ENCODE data around the gene GATA3. TPM values are rescaled to one million over a fixed set of nuclear protein-coding genes. Genes with fewer than 3 reads are reported as not detected.

GATA3 gene
- polyA plus RNA-seq, 1 donor from 2014 or later: not detected

DNA sequence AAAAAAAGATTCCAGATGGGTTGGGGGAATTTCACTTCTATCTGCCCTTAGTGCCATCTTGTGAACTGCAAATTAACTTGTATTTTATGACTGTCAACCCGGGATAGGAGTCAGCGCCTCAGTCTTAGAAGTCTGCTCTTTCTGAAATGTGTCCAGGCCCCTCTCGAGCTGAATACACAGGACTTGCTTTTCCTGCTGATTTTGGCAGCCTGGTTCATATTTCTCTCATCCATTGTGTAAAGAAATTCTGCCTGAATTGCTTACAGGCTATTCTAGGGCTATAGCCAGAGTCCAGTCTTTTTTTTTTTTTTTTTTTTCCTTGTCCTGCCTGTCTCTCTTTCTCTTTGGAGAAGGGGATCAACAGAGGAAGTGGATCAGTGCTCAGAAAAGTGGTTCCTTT, 24.6 kb downstream of the GATA3 start:
- Histone ChIP-seq H3K9ac (ENCODE audit: low read length) (no peak overlapping the region), H3K27ac (ENCODE audit: low read length) (no peak overlapping the region), H3K36me3 (ENCODE audit: insufficient read depth, low read length) (no peaks in the 10 kb centered on the region), H3F3A (ENCODE audit: insufficient read depth, low read length, poor library complexity, severe bottlenecking) (no peaks in the 10 kb centered on the region), H4K20me1 (ENCODE audit: insufficient read depth) (no peaks in the 10 kb centered on the region), H3K4me2 (ENCODE audit: low read length) (no peak overlapping the region), H3K27me3 (ENCODE audit: insufficient read depth, low read depth, low read length) (peaks cover 3% of the 10 kb centered on the region), H3K79me2 (replicated peaks; ENCODE audit: insufficient read depth, low read length) (no peaks in the 10 kb centered on the region), H2AFZ (ENCODE audit: low read depth, low read length) (no peak overlapping the region), H3K4me3 (ENCODE audit: low read length) (no peak overlapping the region), H3K9me2 (ENCODE audit: insufficient read depth, low read length) (no peaks in the 10 kb centered on the region), H3K9me3 (ENCODE audit: low read length) (no peaks in the 10 kb centered on the region)
- TF ChIP-seq POLR2AphosphoS5 (IDR thresholded peaks at IDR 0.05) (no peak), MXI1 (conservative IDR thresholded peaks at IDR 0.05; ENCODE audit: poor library complexity, severe bottlenecking) (no peak), TAF1 (IDR thresholded peaks at IDR 0.05; ENCODE audit: low read depth) (no peak)
- TF ChIP-seq, protein P1, sequence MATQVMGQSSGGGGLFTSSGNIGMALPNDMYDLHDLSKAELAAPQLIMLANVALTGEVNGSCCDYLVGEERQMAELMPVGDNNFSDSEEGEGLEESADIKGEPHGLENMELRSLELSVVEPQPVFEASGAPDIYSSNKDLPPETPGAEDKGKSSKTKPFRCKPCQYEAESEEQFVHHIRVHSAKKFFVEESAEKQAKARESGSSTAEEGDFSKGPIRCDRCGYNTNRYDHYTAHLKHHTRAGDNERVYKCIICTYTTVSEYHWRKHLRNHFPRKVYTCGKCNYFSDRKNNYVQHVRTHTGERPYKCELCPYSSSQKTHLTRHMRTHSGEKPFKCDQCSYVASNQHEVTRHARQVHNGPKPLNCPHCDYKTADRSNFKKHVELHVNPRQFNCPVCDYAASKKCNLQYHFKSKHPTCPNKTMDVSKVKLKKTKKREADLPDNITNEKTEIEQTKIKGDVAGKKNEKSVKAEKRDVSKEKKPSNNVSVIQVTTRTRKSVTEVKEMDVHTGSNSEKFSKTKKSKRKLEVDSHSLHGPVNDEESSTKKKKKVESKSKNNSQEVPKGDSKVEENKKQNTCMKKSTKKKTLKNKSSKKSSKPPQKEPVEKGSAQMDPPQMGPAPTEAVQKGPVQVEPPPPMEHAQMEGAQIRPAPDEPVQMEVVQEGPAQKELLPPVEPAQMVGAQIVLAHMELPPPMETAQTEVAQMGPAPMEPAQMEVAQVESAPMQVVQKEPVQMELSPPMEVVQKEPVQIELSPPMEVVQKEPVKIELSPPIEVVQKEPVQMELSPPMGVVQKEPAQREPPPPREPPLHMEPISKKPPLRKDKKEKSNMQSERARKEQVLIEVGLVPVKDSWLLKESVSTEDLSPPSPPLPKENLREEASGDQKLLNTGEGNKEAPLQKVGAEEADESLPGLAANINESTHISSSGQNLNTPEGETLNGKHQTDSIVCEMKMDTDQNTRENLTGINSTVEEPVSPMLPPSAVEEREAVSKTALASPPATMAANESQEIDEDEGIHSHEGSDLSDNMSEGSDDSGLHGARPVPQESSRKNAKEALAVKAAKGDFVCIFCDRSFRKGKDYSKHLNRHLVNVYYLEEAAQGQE (IDR thresholded peaks at IDR 0.05; ENCODE audit: borderline replicate concordance): no peak

DNA sequence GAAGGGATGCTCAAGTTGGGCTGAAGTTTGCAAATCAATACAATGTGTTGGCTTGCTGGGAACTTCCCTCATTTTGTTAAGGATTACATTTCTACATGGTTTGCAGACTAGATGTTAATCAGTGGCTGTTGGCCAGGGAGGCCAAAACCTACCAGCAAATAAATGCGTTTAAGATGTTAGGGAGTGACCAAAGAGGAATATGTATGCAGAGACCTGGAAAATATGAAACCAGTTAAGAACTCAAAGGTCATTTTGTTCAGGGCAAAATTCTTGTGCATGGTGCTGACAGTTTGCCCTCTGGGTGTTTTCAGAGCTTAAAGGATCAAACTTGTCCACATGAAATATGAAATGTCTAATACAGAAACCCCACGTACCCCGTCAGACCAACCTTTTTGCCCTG, 30.3 kb downstream of the GATA3 start:
- Histone ChIP-seq H3K27ac (ENCODE audit: low read length) (no peak overlapping the region), H3K4me3 (ENCODE audit: low read length) (no peak overlapping the region), H3K79me2 (replicated peaks; ENCODE audit: insufficient read depth, low read length) (no peaks in the 10 kb centered on the region), H3K27me3 (ENCODE audit: insufficient read depth, low read depth, low read length) (no peaks in the 10 kb centered on the region), H3K4me2 (ENCODE audit: low read length) (no peak overlapping the region), H3K36me3 (ENCODE audit: insufficient read depth, low read length) (no peaks in the 10 kb centered on the region), H3K9me3 (ENCODE audit: low read length) (no peaks in the 10 kb centered on the region), H2AFZ (ENCODE audit: low read depth, low read length) (no peak overlapping the region), H4K20me1 (ENCODE audit: insufficient read depth) (no peaks in the 10 kb centered on the region), H3K9ac (ENCODE audit: low read length) (no peak overlapping the region), H3K9me2 (ENCODE audit: insufficient read depth, low read length) (no peaks in the 10 kb centered on the region), H3F3A (ENCODE audit: insufficient read depth, low read length, poor library complexity, severe bottlenecking) (no peaks in the 10 kb centered on the region)
- no peak for TF ChIP-seq SMC3 (conservative IDR thresholded peaks at IDR 0.05; ENCODE audit: poor library complexity)
- no peak for TF ChIP-seq TAF1 (IDR thresholded peaks at IDR 0.05; ENCODE audit: low read depth)
- TF ChIP-seq EP300 (conservative IDR thresholded peaks at IDR 0.05; ENCODE audit: poor library complexity, severe bottlenecking): no peak
- TF ChIP-seq, protein P2, sequence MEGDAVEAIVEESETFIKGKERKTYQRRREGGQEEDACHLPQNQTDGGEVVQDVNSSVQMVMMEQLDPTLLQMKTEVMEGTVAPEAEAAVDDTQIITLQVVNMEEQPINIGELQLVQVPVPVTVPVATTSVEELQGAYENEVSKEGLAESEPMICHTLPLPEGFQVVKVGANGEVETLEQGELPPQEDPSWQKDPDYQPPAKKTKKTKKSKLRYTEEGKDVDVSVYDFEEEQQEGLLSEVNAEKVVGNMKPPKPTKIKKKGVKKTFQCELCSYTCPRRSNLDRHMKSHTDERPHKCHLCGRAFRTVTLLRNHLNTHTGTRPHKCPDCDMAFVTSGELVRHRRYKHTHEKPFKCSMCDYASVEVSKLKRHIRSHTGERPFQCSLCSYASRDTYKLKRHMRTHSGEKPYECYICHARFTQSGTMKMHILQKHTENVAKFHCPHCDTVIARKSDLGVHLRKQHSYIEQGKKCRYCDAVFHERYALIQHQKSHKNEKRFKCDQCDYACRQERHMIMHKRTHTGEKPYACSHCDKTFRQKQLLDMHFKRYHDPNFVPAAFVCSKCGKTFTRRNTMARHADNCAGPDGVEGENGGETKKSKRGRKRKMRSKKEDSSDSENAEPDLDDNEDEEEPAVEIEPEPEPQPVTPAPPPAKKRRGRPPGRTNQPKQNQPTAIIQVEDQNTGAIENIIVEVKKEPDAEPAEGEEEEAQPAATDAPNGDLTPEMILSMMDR (IDR thresholded peaks at IDR 0.05; ENCODE audit: poor library complexity, severe bottlenecking): no peak
- TF ChIP-seq MXI1 (conservative IDR thresholded peaks at IDR 0.05; ENCODE audit: poor library complexity, severe bottlenecking): no peak
- no peak for TF ChIP-seq RAD21 (conservative IDR thresholded peaks at IDR 0.05)
- TF ChIP-seq, protein P1 (IDR thresholded peaks at IDR 0.05; ENCODE audit: borderline replicate concordance): no peak
- TF ChIP-seq EZH2 (IDR thresholded peaks at IDR 0.05; ENCODE audit: borderline replicate concordance, insufficient read depth, low read length, poor library complexity, severe bottlenecking): no peak
- no peak for TF ChIP-seq POLR2AphosphoS5 (IDR thresholded peaks at IDR 0.05)

All from neural cell (in vitro differentiated cells).